Hematopoietic multipotent progenitor cell treated with erythropoietin and hydrocortisone succinate and interleukin-3 and kit ligand, for 8 days (in vitro differentiated cells): ENCODE data around the gene NEU2.
"Not testable (repeated sequence)": the region's sequence is repeated elsewhere in the genome, so short reads cannot be mapped to it uniquely, and the experiment has no call there.

ENCODE experiments used
- DNase-seq: peaks from one replicate; pipeline ENCODE4 v3.0.0-alpha.2; 2015

NEU2 gene

DNA sequence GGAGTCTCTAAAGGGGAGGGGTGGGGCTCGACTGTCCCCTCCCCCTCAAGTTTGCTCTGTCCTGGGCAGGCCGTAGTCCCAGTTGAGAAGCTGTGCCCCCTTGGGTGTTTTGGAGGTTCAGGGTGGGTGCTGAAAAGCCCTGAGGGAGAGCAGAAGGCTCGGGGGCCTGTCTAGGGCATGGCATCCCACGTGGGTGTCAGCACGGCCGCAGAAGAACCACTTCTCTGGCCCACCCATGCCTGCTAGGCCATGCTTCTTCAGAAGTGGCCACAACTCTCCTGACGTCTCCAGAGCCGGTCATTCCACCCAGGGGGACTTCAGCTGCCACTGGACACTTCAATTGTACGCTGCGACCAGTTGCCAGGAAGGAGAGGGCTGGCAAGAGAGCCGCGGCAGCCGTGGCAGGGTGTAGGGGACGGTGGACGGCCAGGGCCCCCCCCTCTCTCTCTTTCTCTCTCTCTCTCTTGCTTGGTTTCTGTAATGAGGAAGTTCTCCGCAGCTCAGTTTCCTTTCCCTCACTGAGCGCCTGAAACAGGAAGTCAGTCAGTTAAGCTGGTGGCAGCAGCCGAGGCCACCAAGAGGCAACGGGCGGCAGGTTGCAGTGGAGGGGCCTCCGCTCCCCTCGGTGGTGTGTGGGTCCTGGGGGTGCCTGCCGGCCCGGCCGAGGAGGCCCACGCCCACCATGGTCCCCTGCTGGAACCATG, 27.5 kb downstream of the NEU2 start, which contains the start of gene INPP5D:
INPP5D (plus strand) TSS at position 546 of the 704 bp plus-strand sequence; CDS start at position 683, 137 bp downstream.
- DNase-seq = peak; percentile 86

DNA sequence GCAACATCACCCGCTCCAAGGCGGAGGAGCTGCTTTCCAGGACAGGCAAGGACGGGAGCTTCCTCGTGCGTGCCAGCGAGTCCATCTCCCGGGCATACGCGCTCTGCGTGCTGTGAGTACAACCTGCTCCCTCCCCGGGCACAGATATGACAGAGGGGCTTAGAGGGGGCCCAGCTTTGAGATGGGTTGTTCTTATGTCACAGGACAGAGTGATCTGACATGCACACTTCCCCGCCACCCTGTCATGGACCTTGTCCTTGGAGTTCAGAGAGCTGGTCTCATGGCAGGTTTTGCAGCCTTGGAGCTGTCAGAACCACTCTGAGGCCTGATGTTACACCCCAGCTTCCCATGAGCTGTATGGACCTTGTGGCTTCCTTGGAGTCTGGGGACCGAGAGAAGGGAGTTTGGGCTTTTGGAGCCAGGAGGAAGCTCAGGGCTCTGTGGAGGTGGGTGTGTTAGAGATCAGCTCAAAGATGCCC, 28.1 kb downstream of the NEU2 start:
- peak; percentile 48 for DNase-seq

DNA sequence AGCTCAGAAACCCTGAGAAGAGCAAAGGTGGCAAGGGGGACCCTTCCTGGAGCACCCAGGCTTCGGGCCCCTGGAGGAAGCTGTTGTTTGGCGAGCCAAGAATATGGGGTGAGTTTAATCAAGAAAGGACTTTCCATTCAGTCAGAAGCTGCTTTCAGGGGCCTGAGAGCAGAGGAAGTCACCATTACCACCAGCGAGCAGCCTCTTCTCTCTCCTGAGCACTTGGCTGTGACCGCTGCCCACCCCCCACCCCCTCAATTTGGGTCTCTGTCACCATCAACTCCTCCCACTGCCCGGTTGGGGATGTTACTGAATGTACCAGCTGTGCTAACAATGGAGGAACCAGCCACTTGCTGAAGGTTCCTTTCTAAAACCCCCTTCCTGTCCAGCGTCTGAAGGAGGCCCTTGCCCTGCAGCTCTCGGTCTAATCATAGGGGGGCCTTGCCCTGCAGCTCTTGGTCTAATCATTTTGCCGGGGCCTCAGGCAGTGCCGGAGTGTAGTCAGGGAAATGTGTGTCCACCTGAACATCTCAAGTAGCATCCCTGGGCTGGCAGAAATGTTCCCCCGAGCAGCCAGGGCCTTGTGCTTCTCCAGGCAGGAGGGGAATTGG, 28.6 kb downstream of the NEU2 start:
- DNase-seq = no peak

DNA sequence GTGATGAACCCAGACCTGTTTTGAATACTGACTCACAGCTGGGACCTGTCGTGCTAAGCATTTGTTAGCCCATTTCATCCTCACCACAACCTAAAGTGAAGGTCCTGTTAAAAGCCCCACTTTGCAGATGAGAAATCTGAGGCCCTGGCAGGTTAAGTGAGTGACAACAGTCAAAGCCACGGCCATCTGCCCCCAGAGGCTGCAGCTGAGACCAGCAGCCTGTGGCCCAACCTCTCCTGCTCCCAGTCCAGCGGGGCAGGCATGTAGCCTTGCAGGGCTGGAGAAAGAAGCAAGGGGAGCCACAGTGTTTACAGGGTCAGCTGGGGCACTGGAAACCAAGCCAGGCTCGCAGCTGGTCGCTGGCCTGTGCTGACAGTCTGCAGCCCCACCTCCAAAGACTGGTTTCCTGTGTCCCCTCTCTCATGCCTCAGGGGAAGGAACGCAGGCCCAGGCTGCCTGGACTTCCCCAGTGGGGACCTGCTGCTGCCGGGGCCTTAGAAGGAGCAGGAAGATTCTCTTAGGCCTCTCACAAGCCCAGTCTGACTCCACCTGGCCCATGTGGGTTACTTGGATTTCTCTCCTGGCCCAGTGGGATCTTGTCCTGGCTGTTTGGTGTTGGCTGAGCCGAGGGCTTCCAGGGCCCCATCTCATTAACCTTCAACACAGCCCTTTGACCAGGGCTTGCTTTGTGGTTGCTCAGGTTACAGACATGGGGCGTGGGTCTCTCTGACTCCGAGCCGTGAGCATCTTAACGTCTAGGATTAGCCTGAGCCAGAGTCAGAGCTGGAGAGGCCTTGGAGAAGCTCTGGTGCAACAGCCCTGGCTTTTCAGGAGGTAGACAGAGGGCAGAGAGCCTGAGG, 29.3 kb downstream of the NEU2 start:
- DNase-seq = peak; percentile 76

DNA sequence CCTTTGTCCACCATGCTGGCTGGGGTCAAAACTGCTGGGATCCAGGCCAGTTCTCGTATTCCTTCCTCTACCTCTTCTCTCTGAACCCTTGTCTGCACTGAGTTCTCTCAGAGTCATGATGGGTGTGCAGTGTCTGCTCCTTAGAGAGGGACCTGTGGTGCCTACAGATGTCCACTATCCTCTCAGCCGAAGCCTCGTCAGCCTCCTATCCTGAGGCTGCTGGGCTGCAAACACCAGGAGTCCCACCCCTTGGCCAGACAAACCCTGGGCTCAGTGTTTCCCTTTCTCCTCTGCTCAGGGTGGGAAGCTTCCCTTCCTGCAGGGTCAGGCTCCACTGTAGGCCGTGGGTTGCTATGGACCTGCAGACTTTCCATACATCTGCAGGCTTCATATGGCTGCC, 30.0 kb downstream of the NEU2 start:
- DNase-seq = peak; percentile 55

DNA sequence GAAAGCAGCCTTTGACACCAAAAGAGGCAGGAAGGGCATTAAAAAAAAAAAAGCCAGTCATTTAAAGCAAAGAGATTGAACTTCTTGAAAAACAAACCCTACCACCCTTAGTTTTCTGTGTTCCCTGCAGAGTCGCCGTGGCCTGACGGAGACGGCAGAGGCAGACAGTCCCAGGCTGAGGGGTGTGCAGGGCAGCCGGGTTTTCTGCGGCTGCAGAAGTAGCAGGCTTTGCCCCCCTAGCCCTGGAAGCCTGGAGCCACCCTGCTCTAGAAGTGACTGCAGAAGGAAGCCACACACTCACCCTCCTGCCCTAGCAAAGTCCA, 30.4 kb downstream of the NEU2 start:
- DNase-seq = no peak

DNA sequence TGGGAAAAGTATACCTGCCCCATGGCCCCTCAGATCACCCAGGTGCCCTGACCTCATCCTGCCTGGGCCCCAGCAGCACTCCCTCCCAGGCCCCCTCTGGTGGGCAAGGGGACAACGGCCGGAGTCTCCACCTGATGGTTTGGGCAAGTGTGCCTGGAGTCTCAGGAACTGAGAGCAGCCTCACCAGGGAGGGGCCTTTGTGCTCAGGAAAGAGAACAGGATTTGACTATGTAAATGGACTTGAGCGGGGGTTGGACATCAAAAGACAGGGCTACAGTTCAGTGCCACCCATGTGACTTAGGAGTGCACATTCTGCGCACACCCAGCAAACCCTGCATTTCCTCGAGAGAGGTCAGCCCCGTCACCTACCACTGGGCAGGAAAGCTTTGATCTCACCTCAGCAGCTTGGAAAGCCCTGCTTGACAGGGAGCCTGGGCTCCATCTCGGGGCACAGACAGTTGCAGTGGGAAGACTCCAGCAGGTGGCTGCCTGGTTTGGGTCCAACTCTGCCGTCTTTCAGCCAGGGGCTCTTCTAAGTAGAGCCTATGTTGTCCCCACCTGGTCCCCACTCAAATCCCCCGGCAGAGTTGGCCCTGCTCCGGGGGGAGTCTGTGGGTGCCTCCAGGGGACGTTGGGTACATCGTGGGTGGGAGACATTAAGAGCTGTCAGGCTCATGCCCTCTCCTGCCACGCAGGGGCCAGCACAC, 30.9 kb downstream of the NEU2 start:
- peak; percentile 86 for DNase-seq

DNA sequence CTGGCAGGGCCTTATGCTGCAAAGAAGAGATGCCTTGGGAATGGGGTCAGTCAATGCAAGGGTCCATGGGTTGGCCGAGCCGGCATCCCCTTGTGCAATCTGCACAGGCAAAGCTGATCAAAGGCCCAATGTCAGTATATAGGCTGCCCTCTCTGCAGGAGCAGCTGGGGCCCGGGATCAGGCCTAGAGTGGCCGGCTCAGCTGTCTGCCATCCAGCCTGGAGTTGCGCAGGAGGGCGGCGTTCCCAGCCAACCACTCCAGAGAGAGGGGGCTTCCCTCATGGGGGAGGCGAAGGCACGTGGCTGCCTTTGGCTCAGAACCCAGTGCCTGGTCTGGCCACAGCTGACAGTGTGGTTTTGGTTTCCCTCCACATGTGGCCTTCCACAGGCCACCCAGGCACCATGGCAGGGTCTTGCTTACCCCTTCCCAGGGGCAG, 31.5 kb downstream of the NEU2 start:
- DNase-seq = peak; percentile 51

DNA sequence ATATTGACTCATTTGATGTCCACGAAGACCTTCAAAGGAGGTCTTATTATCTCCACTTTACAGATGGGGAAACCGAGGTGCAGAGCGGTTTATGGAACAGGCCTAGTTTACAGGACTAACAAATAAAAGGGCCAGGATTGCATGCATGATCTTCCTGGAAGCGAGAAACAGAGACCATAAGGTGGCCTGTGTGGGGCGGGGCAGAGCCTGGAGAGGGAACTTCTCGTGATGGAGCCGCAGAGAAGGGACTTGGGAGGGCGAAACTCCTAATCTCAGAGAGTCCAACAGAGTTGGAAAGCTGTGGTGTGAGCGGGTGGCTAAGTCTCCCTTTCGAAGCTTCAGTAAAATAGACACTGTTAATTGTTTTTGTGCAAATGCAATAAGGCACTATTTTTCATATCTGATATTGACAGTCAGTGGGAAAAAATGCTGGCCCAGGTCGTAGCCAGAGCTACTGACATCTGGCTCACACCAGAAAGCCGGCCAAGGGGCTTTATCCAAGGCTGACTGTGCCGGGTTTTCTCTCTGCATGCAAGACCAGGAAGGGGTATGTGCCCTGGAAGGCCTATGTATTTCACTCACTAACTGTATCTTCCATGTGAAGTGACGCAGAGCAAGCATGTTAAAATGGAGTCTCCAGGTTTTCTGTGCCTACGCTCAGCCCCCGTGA, 32.2 kb downstream of the NEU2 start:
- DNase-seq = peak; percentile 48

DNA sequence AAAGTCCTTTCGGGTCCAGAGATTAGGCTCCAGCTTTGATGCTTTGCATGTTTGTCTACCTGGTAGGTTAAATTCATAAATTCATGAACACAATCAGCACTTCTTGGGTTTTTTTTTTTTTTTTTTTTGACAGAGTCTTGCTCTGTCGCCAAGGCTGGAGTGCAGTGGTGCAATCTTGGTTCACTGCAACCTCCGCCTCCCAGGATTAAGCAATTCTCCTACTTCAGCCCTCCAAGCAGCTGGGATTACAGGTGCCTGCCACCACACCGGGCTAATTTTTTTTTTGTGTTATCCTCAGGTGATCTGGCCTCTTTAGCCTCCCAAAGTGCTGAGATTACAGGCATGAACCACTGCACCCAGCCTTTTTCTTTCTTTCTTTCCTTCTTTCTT, 32.7 kb downstream of the NEU2 start:
- DNase-seq = not testable (repeated sequence)

DNA sequence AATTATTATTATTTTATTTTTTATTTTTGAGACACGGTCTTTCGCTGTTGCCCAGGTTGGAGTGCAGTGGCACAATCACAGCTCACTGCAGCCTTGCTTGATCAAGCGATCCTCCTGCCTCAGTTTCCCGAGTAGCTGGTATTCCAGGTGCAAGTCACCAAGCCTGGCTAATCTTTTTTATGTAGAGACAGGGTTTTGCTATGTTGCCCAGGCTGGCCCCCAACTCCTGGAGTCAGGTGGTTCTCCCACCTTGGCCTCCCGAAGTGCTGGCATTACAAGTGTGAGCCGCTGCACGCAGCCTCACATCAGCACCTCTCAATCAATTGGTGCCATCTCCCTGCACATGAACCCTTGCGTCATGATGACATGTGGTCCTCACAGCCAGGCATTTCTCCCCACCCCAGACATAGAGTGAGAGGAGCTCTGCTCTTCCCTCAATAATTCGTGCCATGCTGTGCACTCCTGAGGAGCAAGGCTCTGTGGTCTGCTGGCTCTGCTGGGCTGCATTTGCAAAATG, 33.5 kb downstream of the NEU2 start:
- no peak for DNase-seq

DNA sequence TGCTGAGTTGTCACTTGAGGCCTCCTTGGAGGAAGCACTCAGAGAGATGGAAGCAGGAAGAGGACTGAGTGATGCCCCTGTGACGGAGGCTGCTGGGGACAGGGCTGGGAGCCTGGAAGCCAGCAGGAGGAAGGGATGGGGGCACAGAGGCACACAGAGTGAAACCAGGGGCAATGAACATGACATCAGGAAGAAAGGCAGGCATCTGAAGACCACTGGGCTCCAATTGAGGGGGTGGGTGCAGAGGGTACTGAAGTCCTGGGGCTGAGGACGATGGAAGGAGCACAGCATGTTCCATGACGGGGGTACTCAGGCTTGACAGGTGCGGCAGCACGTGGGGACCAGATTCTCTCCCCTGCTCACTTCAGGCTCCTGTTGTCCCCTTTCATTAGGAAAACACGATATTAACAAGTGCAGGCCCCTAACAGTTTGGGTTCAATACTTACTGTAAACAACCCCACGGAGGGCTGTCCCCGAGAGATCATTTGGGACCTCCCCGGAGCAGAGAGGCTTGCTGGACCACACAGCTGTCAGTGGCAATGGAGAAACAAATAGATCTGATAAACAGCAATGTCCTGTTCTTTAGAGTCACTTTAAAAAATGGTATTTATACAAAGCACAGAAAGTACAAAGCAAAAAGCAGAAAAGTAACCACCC, 36.4 kb downstream of the NEU2 start:
- DNase-seq = no peak

DNA sequence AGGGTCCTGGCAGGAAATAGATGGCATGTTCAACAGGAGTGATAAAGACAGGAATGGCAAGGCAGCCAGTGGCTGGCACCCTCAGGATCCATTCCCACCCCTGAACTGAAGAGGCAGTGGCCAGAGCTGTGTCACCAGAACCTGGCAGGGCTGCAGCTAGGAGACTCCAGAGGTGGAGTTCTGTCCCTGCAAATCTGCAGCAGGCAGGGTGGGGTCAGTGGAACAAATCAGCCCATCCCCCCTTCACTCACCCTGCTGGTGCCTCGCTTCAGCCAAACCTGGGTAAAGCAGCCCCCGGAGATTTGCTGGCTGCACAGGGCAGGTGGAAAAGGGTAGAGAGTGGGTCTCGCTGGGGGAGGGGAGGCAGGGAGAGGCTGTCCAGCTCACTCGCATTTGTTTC, 40.4 kb downstream of the NEU2 start:
- peak; percentile 47 for DNase-seq

DNA sequence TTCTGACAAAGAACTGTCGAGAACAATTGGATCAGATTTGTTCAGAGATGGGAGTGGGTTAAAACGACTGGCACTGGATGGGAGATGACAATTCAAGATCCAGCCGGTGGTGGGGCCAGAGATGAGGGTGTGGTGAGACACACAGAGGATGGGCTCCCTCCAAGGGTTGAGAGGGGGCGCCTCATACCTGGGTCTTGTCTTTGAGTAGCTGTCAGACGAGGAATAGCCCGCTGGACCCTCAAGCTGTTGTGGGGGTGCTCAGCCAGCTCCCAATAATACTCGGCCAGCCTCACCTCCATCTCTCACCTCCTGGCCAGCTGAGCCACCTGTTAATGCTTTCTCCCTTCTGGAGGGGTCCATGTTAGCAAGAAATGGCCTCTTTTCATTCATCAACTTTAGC, 41.6 kb downstream of the NEU2 start:
- no peak for DNase-seq

DNA sequence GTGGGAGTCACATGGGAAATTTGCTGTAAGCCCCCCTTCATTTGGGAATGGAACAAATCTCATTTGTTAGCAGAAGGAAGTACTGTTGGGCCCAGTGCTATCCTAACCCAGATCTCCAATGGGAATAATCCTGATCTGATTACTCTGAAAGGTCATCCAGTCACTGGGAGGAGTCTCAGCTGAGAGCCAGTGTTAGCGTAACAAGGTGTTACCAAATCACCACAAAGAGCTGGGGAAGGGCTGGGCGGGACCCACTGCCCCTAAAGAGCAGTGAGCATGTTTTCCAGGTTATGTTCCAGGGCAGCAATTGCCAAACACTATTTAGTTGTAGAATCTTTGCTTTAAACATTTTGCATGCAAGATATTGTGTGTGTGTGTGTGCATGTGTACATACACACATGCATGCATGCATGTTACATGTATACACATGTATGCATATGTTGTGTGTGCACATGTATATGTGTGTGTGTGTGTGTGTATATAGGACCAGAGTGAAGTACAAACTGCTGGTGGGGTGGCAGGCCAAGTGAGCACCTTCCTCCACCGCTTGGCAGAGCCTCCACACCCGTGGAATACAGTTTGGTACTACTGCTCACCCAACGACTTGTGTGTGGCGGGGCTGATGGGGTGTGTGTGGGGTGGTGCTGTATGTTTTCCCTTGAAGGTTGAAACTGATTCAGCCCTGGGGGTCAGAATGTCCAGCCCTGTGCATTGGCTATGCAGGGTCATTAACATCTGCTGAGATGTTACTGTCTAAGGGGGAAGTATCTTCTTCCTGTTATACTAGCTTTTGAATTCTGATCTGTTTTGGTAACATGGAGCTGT, 42.9 kb downstream of the NEU2 start:
- DNase-seq = no peak

DNA sequence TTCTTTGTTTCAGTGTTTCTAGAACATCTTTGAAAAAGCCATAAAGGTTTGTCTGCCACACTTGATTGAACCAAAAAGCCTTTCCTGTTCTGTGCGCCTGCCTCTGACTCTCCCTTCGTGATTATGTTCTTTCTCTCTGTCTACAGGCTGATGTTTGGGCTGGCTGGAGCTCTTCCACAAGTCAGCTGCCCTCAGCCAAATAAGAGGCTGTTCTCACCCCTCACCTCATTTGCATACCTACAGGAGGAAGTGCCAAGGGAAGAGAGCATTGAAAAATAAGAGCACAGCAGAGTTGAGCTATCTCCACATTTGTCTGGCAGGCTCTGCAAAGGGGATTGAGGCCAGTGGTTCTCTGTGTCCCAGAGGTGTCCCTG, 43.5 kb downstream of the NEU2 start:
- peak; percentile 51 for DNase-seq

DNA sequence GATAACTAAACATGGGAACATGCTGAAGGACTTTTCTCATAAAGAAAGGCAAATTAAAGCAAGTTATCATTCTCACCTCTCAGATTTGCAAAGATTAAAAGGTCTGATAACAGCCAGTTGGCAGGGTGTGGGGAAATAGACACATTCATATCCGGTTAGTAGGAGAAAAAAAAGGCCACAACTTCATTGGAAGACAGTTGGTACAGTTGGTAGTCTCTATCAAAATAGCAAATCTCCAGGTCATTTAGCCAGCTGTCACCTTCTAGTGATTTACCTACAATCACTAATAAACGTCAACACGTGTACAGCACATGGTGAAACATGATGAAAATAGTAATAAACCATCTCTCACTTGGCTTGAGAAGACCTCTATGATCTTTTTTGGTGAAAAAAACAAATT, 44.3 kb downstream of the NEU2 start:
- DNase-seq = peak; percentile 48

DNA sequence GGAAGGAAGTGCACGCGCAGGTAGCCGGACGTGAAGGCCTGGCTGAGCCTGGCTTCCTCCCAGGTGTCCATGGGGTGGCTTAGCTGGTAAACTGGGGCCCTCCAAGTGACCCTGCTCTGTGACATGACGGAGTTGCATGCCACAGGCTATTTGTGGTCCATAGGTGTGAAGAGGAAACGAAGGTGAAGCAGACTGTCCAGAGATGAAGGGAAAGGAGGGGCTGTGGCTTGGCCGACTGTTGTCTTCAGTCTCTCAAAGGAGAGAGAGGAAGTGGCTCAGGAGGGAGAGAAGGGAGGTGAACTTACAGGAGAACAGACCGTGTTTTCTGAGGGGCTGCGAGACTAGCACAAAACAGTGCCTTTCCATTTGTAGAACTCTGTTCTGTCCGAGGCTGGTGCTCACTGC, 47.0 kb downstream of the NEU2 start:
- DNase-seq = no peak

DNA sequence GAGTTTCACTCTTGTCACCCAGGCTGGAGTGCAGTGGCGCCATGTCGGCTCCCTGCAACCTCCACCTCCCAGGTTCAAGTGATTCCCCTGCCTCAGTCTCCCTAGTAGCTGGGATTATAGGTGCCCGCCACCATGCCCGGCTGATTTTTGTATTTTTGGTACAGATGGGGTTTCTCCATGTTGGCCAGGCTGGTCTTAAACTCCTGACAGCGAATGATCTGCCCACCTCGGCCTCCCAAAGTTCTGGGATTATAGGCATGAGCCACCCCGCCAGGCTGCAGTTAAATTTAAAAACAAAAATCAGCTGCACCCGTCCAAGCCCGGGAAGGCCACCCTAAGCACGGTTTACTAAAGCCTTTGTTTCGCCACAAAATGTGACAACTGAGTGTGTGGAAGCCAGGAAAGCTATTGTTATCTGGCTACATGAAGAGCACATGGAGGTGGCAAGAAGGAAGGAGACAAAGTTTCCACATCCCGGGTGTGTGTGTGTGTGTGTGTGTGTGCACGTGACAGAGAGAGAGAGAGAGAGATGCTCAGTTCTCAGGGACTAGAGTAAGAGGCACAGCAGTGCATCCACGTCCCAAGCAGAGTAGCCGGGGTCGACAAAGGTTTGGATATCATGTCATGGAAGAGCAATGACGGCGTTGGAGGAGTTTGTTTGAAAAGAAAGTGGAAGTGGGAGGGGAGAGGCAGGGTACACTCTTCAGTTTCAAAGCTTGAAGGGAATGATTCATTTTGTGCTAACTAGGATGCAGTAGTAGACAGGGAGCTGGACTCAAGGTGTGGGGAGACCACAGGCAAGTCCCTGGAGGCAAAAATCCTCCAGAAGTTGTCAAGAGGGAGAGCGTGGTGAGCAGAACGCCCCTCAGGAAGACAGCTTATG, 47.7 kb downstream of the NEU2 start:
- no peak for DNase-seq

DNA sequence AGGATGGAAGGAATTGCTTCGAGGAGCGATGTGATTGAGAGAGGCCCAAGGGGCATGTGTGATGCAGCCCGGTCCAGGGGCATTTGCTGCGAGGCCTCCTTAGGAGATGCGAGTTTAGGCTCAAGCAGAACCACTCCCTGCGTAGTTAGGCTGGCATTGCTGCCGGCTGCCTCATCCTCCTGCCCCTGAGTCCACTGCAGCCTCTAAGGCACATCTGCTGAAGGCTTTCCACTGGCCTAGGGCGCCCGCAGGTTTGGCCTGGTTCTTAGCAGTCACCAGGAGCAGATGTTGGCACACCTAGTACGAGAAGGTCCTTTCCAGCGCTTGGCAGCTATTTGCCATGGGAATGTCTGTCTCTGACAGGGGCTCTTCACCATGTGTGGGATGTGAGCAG, 48.4 kb downstream of the NEU2 start:
- no peak for DNase-seq
